ENCODE data around the gene TSPAN4. TPM values are rescaled to one million over a fixed set of nuclear protein-coding genes. Genes with fewer than 3 reads are reported as not detected.

The TSPAN4 gene
- total RNA-seq, 4 donors from 2014 or later = 81.4 to 156 (median 129) TPM

- DNase-seq (ENCODE audit: extremely low spot score) = no peak
- Histone ChIP-seq H3K9me3 (no peaks in the 10 kb centered on the region), H3K27ac (replicated peaks in 1 of 4) (no peak overlapping the region), H3K27me3 (no peaks in the 10 kb centered on the region), H3K4me3 (no peak overlapping the region), H3K36me3 (peaks cover 0 to 43% (median 13%) of the 10 kb centered on the region in 4 donors), H3K4me1 (peaks cover 29 to 92% (median 66%) of the 10 kb centered on the region in 4 donors)
- intact Hi-C loops (cut with DNase I) = no loop called here
- no CpG with 5 or more reads among the region's 12 CpGs for WGBS
- TF ChIP-seq CTCF (IDR thresholded peaks at IDR 0.05) = no peak
- no peak for TF ChIP-seq POLR2A (IDR thresholded peaks at IDR 0.05; ENCODE audit: low read depth)
- TF ChIP-seq EP300 (IDR thresholded peaks at IDR 0.05) = no peak
- no peak for TF ChIP-seq POLR2AphosphoS5 (IDR thresholded peaks at IDR 0.05)
Measured at GRCh38 chr11:855796-856195, 13.1 kb downstream of the TSPAN4 start.

GRCh38 chr11:856397-856796 is 13.7 kb downstream of the TSPAN4 start:
- Histone ChIP-seq H3K27me3 (no peaks in the 10 kb centered on the region), H3K36me3 (peaks cover 0 to 41% (median 13%) of the 10 kb centered on the region in 4 donors), H3K4me1 (peaks cover 26 to 87% (median 61%) of the 10 kb centered on the region in 4 donors), H3K9me3 (no peaks in the 10 kb centered on the region), H3K4me3 (no peak overlapping the region), H3K27ac (replicated peaks in 1 of 4) (no peak overlapping the region)
- intact Hi-C loops (cut with DNase I) = no loop called here
- 57% methylated on average over 4 of the region's 8 CpGs for WGBS
- no peak for DNase-seq (ENCODE audit: extremely low spot score)
- TF ChIP-seq EP300 (IDR thresholded peaks at IDR 0.05) = no peak
- TF ChIP-seq POLR2AphosphoS5 (IDR thresholded peaks at IDR 0.05) = no peak
- TF ChIP-seq POLR2A (IDR thresholded peaks at IDR 0.05; ENCODE audit: low read depth) = no peak
- no peak for TF ChIP-seq CTCF (IDR thresholded peaks at IDR 0.05)

- H3K4me1 ChIP-seq = peaks cover 32 to 82% (median 60%) of the 10 kb centered on the region in 4 donors
- peaks cover 8 to 44% (median 22%) of the 10 kb centered on the region in 4 donors for H3K36me3 ChIP-seq
- H3K27ac ChIP-seq (replicated peaks in 1 of 4) = no peak overlapping the region
- H3K27me3 ChIP-seq = no peaks in the 10 kb centered on the region
- H3K4me3 ChIP-seq = no peak overlapping the region
- 81% methylated on average over 20 of the region's 27 CpGs for WGBS
- no peak for DNase-seq (ENCODE audit: extremely low spot score)
- TF ChIP-seq CTCF (IDR thresholded peaks at IDR 0.05) (no peak), EP300 (IDR thresholded peaks at IDR 0.05) (no peak), POLR2A (IDR thresholded peaks at IDR 0.05; ENCODE audit: low read depth) (no peak), POLR2AphosphoS5 (IDR thresholded peaks at IDR 0.05) (no peak)
- intact Hi-C loops (cut with DNase I) = no loop called here
- no peaks in the 10 kb centered on the region for H3K9me3 ChIP-seq
Measured at GRCh38 chr11:858053-858761, 15.6 kb downstream of the TSPAN4 start.

GRCh38 chr11:858762-859339 is 16.2 kb downstream of the TSPAN4 start:
- no peak for TF ChIP-seq POLR2A (IDR thresholded peaks at IDR 0.05; ENCODE audit: low read depth)
- TF ChIP-seq CTCF (IDR thresholded peaks at IDR 0.05) = no peak
- TF ChIP-seq POLR2AphosphoS5 (IDR thresholded peaks at IDR 0.05) = no peak
- TF ChIP-seq EP300 (IDR thresholded peaks at IDR 0.05) = no peak
- no peak for DNase-seq (ENCODE audit: extremely low spot score)
- no peaks in the 10 kb centered on the region for H3K27me3 ChIP-seq
- H3K4me3 ChIP-seq = peak overlapping the region in 1 of 4 donors; percentile 31
- H3K27ac ChIP-seq (replicated peaks in 1 of 4) = no peak overlapping the region
- peaks cover 28 to 77% (median 57%) of the 10 kb centered on the region in 4 donors for H3K4me1 ChIP-seq
- 78% methylated on average over 34 of the region's 37 CpGs for WGBS
- H3K9me3 ChIP-seq = no peaks in the 10 kb centered on the region
- H3K36me3 ChIP-seq = peaks cover 12 to 45% (median 28%) of the 10 kb centered on the region in 4 donors
- intact Hi-C loops (cut with DNase I) = no loop called here

Measured in esophagus muscularis mucosa (tissue), 4 donors.